Measurements from ENCODE around the gene CADPS2. TPM values are rescaled to one million over a fixed set of nuclear protein-coding genes. Genes with fewer than 3 reads are reported as not detected.

Gene CADPS2
- total RNA-seq, 2 experiments from 2014 or later = not detected

DNA sequence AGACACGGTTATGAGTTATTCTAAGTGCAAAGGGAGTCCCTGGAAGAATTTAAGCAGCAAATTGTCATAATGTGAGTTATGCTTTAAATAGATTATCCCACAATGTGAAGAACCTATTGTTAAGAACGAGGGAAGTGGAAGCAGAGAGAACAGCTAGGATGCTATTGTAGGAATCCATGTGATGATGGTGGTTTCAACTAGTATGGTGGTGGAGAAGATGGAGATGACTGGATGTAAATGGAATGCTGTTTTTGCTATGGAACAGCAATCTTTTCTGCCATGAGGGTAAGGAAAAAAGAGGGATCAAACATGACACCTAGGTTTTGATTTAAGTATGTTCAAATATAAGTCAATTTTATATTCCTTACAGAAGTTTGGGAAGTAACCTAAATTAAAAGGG is 378.7 kb downstream of the CADPS2 start:
- H2AFZ ChIP-seq (ENCODE audit: low read length) = no peak overlapping the region
- no peak for DNase-seq (ENCODE audit: low spot score)
- no peaks in the 10 kb centered on the region for H3K36me3 ChIP-seq (ENCODE audit: insufficient read depth, low read length)
- CTCF ChIA-PET (ENCODE audit: unreplicated experiment) = no interaction called here
- no peak overlapping the region for H3K4me2 ChIP-seq (ENCODE audit: low read length)
- no peaks in the 10 kb centered on the region for H4K20me1 ChIP-seq (ENCODE audit: insufficient read depth, low read length)
- no peak overlapping the region for H3K27ac ChIP-seq (ENCODE audit: low read depth, low read length, poor library complexity, severe bottlenecking)
- POLR2A ChIA-PET = interaction anchor here (1.9 kb wide), 1 partner anchor 8 kb away, joined by 5 read pairs; no protein-coding TSS in a partner anchor
- H3K9me3 ChIP-seq (ENCODE audit: low read length) = no peaks in the 10 kb centered on the region
- H3K9me2 ChIP-seq (ENCODE audit: insufficient read depth, low read length) = no peaks in the 10 kb centered on the region
- intact Hi-C loops (cut with micrococcal nuclease; ENCODE audit: unreplicated experiment) = no loop called here
- no peak overlapping the region for H3K4me3 ChIP-seq (ENCODE audit: low read depth, low read length, poor library complexity, severe bottlenecking)
- no peaks in the 10 kb centered on the region for H3K4me1 ChIP-seq (ENCODE audit: insufficient read depth, low read length, poor library complexity, severe bottlenecking)
- TF ChIP-seq, protein P1, sequence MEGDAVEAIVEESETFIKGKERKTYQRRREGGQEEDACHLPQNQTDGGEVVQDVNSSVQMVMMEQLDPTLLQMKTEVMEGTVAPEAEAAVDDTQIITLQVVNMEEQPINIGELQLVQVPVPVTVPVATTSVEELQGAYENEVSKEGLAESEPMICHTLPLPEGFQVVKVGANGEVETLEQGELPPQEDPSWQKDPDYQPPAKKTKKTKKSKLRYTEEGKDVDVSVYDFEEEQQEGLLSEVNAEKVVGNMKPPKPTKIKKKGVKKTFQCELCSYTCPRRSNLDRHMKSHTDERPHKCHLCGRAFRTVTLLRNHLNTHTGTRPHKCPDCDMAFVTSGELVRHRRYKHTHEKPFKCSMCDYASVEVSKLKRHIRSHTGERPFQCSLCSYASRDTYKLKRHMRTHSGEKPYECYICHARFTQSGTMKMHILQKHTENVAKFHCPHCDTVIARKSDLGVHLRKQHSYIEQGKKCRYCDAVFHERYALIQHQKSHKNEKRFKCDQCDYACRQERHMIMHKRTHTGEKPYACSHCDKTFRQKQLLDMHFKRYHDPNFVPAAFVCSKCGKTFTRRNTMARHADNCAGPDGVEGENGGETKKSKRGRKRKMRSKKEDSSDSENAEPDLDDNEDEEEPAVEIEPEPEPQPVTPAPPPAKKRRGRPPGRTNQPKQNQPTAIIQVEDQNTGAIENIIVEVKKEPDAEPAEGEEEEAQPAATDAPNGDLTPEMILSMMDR (conservative IDR thresholded peaks at IDR 0.05; ENCODE audit: low read length) = no peak
- no peak for TF ChIP-seq EZH2phosphoT487 (IDR thresholded peaks at IDR 0.05; ENCODE audit: borderline replicate concordance, low read depth, low read length)
- BruUV-seq (replicated peaks) = no TSS peak
- no peaks in the 10 kb centered on the region for H3K79me2 ChIP-seq (ENCODE audit: insufficient read depth, low read depth, low read length)

GRCh38 chr7:122492007-122492406 is 394.3 kb downstream of the CADPS2 start:
- H4K20me1 ChIP-seq (ENCODE audit: insufficient read depth, low read length) = no peaks in the 10 kb centered on the region
- ChIA-PET CTCF (ENCODE audit: unreplicated experiment) (no interaction called here), POLR2A (interaction anchor here (0.6 kb wide), 1 partner anchor 109 kb away, joined by 4 read pairs; no protein-coding TSS in a partner anchor)
- no peak for DNase-seq (ENCODE audit: low spot score)
- no peaks in the 10 kb centered on the region for H3K79me2 ChIP-seq (ENCODE audit: insufficient read depth, low read depth, low read length)
- H3K4me2 ChIP-seq (ENCODE audit: low read length) = no peak overlapping the region
- no peak overlapping the region for H2AFZ ChIP-seq (ENCODE audit: low read length)
- no TSS peak for BruUV-seq (replicated peaks)
- H3K4me1 ChIP-seq (ENCODE audit: insufficient read depth, low read length, poor library complexity, severe bottlenecking) = no peaks in the 10 kb centered on the region
- H3K36me3 ChIP-seq (ENCODE audit: insufficient read depth, low read length) = no peaks in the 10 kb centered on the region
- intact Hi-C loops (cut with micrococcal nuclease; ENCODE audit: unreplicated experiment) = no loop called here
- H3K9me3 ChIP-seq (ENCODE audit: low read length) = no peaks in the 10 kb centered on the region
- TF ChIP-seq EZH2phosphoT487 (IDR thresholded peaks at IDR 0.05; ENCODE audit: borderline replicate concordance, low read depth, low read length) = no peak
- TF ChIP-seq, protein P1 (conservative IDR thresholded peaks at IDR 0.05; ENCODE audit: low read length) = no peak
- no peak overlapping the region for H3K4me3 ChIP-seq (ENCODE audit: low read depth, low read length, poor library complexity, severe bottlenecking)
- no peaks in the 10 kb centered on the region for H3K9me2 ChIP-seq (ENCODE audit: insufficient read depth, low read length)
- no peak overlapping the region for H3K27ac ChIP-seq (ENCODE audit: low read depth, low read length, poor library complexity, severe bottlenecking)

DNA sequence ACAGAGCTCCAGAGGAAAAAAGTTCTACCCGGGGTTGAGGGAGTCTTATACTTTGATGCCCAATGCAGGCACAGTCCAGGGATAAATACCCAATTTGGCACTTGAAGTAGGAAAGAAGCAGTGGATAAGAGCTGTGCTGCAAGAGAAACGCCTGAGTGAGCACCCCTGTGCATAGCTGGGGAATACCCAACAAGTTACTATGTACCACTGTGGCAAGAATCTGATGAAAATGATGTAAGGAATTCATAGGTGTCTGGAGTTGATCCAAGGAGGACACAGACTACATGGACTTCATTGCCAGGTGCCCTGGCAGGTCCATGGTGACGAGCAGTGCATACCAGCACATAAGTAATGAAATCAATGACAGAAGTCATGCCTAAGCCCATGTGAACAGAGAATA is 398.0 kb downstream of the CADPS2 start:
- no peaks in the 10 kb centered on the region for H4K20me1 ChIP-seq (ENCODE audit: insufficient read depth, low read length)
- ChIA-PET CTCF (ENCODE audit: unreplicated experiment) (no interaction called here), POLR2A (interaction anchor here (0.7 kb wide), 1 partner anchor 280 kb away, joined by 3 read pairs; no protein-coding TSS in a partner anchor)
- no peaks in the 10 kb centered on the region for H3K4me1 ChIP-seq (ENCODE audit: insufficient read depth, low read length, poor library complexity, severe bottlenecking)
- no peaks in the 10 kb centered on the region for H3K79me2 ChIP-seq (ENCODE audit: insufficient read depth, low read depth, low read length)
- no peak overlapping the region for H2AFZ ChIP-seq (ENCODE audit: low read length)
- no peaks in the 10 kb centered on the region for H3K9me2 ChIP-seq (ENCODE audit: insufficient read depth, low read length)
- H3K4me2 ChIP-seq (ENCODE audit: low read length) = no peak overlapping the region
- TF ChIP-seq, protein P1 (conservative IDR thresholded peaks at IDR 0.05; ENCODE audit: low read length) = no peak
- H3K9me3 ChIP-seq (ENCODE audit: low read length) = no peaks in the 10 kb centered on the region
- intact Hi-C loops (cut with micrococcal nuclease; ENCODE audit: unreplicated experiment) = no loop called here
- H3K4me3 ChIP-seq (ENCODE audit: low read depth, low read length, poor library complexity, severe bottlenecking) = no peak overlapping the region
- no peak for DNase-seq (ENCODE audit: low spot score)
- no peak overlapping the region for H3K27ac ChIP-seq (ENCODE audit: low read depth, low read length, poor library complexity, severe bottlenecking)
- no peaks in the 10 kb centered on the region for H3K36me3 ChIP-seq (ENCODE audit: insufficient read depth, low read length)
- BruUV-seq (replicated peaks) = no TSS peak
